Measurements from ENCODE around the gene COX6A1.

COX6A1 gene

GRCh38 chr12:120463712-120464111 lies 25.8 kb downstream of the COX6A1 start:
- intact Hi-C loops (cut with DNase I), result no loop called here
- DNase-seq, result no peak

- intact Hi-C loops (cut with DNase I), result no loop called here
- no peak for DNase-seq
Observed at GRCh38 chr12:120465756-120466155, 27.8 kb downstream of the COX6A1 start.

- peak in 2 of 10 donors; percentile 26 to 46 for DNase-seq
- intact Hi-C loops (cut with DNase I), result no loop called here
Observed at GRCh38 chr12:120466560-120467315, 28.8 kb downstream of the COX6A1 start.

GRCh38 chr12:120467439-120467838 lies 29.5 kb downstream of the COX6A1 start:
- no peak for DNase-seq
- intact Hi-C loops (cut with DNase I), result no loop called here

GRCh38 chr12:120468325-120468820 lies 30.5 kb downstream of the COX6A1 start:
- no peak for DNase-seq
- intact Hi-C loops (cut with DNase I), result no loop called here

GRCh38 chr12:120468821-120469449 lies 31.0 kb downstream of the COX6A1 start:
- peak in 6 of 10 donors; percentile 29 to 88 (median 38) for DNase-seq
- intact Hi-C loops (cut with DNase I), result loop anchor here (1.0 kb wide), 1 partner anchor 27 kb away; the partner anchor contains the start of gene DYNLL1

GRCh38 chr12:120469450-120470149 lies 31.7 kb downstream of the COX6A1 start, which contains the start of gene SRSF9:
Gene SRSF9, minus strand, starts transcription at chr12:120469748. Its CDS starts 139 bp downstream, at chr12:120469609.
- DNase-seq, result peak; percentile 93 to 99 (median 96)
- intact Hi-C loops (cut with DNase I), result loop anchor here (1.0 to 10.0 kb wide), 2 partner anchors 27 to 65 kb away; partner anchors contain the start of genes DYNLL1 and RNF10

- intact Hi-C loops (cut with DNase I), result loop anchor here (10.0 kb wide), 1 partner anchor 65 kb away; the partner anchor contains the start of gene RNF10
- DNase-seq, result no peak
Observed at GRCh38 chr12:120470150-120470784, 32.4 kb downstream of the COX6A1 start.

GRCh38 chr12:120472521-120472920 lies 34.6 kb downstream of the COX6A1 start:
- DNase-seq, result no peak
- intact Hi-C loops (cut with DNase I), result loop anchor here (10.0 kb wide), 1 partner anchor 62 kb away; the partner anchor contains the start of gene RNF10

GRCh38 chr12:120473807-120474615 lies 36.1 kb downstream of the COX6A1 start:
- intact Hi-C loops (cut with DNase I), result loop anchor here (10.0 kb wide), 1 partner anchor 61 kb away; the partner anchor contains the start of gene RNF10

GRCh38 chr12:120474616-120474960 lies 36.7 kb downstream of the COX6A1 start:
- intact Hi-C loops (cut with DNase I), result loop anchor here (10.0 kb wide), 1 partner anchor 60 kb away; the partner anchor contains the start of gene RNF10
- DNase-seq, result peak in 5 of 10 donors; percentile 20 to 88 (median 54)

More at GRCh38 chr12:120473807-120474615, 36.1 kb downstream of the COX6A1 start:
- no peak for DNase-seq

GRCh38 chr12:120475643-120476042 lies 37.7 kb downstream of the COX6A1 start:
- DNase-seq, result no peak
- intact Hi-C loops (cut with DNase I), result loop anchor here (10.0 kb wide), 1 partner anchor 59 kb away; the partner anchor contains the start of gene RNF10

GRCh38 chr12:120479458-120479857 lies 41.5 kb downstream of the COX6A1 start:
- intact Hi-C loops (cut with DNase I), result loop anchor here (10.0 kb wide), 1 partner anchor 55 kb away; the partner anchor contains the start of gene RNF10
- no peak for DNase-seq

GRCh38 chr12:120480211-120480610 lies 42.3 kb downstream of the COX6A1 start:
- no peak for DNase-seq

GRCh38 chr12:120481022-120481767 lies 43.3 kb downstream of the COX6A1 start:
- intact Hi-C loops (cut with DNase I), result no loop called here
- DNase-seq, result no peak

More at GRCh38 chr12:120480211-120480610, 42.3 kb downstream of the COX6A1 start:
- intact Hi-C loops (cut with DNase I), result no loop called here

- intact Hi-C loops (cut with DNase I), result no loop called here
- DNase-seq, result no peak
Observed at GRCh38 chr12:120483621-120484020, 45.7 kb downstream of the COX6A1 start.

GRCh38 chr12:120485961-120486881 lies 48.3 kb downstream of the COX6A1 start:
- no peak for DNase-seq
- intact Hi-C loops (cut with DNase I), result no loop called here

All from posterior cingulate gyrus (tissue), 11 donors.